22Rv1 (cell line): ENCODE data around the gene VSIG10L.

Experiments used
- H3K27ac ChIP-seq: fragments of 450-650 bp; 2 replicates; pipeline ENCODE4 v1.5.1; 2017
- CTCF ChIP-seq: fragments of 450-650 bp; IDR thresholded peaks from 2 replicates; pipeline ENCODE4 v1.5.1; 2017; ENCODE audit warnings: mild to moderate bottlenecking
- ZFX ChIP-seq: fragments of 450-650 bp; IDR thresholded peaks from 2 replicates; pipeline ENCODE4 v1.6.1; 2017; ENCODE audit warnings: antibody characterized with exemption, borderline replicate concordance

Gene VSIG10L

GRCh38 chr19:51337861-51338562 is 3.9 kb downstream of the VSIG10L start:
- H3K27ac ChIP-seq: no peak overlapping the region; the same call in 1 of the 2 replicates

GRCh38 chr19:51337141-51337860 is 4.6 kb downstream of the VSIG10L start:
- TF ChIP-seq CTCF (no peak), ZFX (no peak)
- H3K27ac ChIP-seq: no peak overlapping the region

More at GRCh38 chr19:51337861-51338562, 3.9 kb downstream of the VSIG10L start:
- TF ChIP-seq ZFX: no peak
- no peak for TF ChIP-seq CTCF

GRCh38 chr19:51333836-51334460 is 8.0 kb downstream of the VSIG10L start:
- TF ChIP-seq CTCF: no peak
- TF ChIP-seq ZFX: no peak
- no peak overlapping the region for H3K27ac ChIP-seq

GRCh38 chr19:51331716-51332115 is 10.2 kb downstream of the VSIG10L start:
- TF ChIP-seq CTCF (no peak), ZFX (no peak)
- no peak overlapping the region for H3K27ac ChIP-seq

GRCh38 chr19:51331193-51331592 is 10.7 kb downstream of the VSIG10L start:
- TF ChIP-seq CTCF (no peak), ZFX (no peak)
- H3K27ac ChIP-seq: no peak overlapping the region

GRCh38 chr19:51330366-51330765 is 11.6 kb downstream of the VSIG10L start:
- H3K27ac ChIP-seq: no peak overlapping the region
- TF ChIP-seq CTCF (no peak), ZFX (no peak)

- H3K27ac ChIP-seq: no peak overlapping the region
- no peak for TF ChIP-seq ZFX
- no peak for TF ChIP-seq CTCF
These were observed 12.5 kb downstream of the VSIG10L start for GRCh38 chr19:51329411-51329810.
